Raji (cell line): ENCODE data around the gene DSP.

Experiments used
- POLR2A ChIP-seq: IDR thresholded peaks from 2 replicates; pipeline ENCODE4 v1.6.1; 2011; ENCODE audit warnings: low read depth, low read length, control low read depth; ENCODE audit not compliant: insufficient read depth

Gene DSP

GRCh38 chr6:7541175-7542064, at the start of gene DSP:
TSS of gene DSP (plus strand) at chr6:7541671. CDS start at chr6:7541916, 245 bp downstream.
- no peak for TF ChIP-seq POLR2A

- TF ChIP-seq POLR2A = no peak
Observed at GRCh38 chr6:7493866-7494265, 47.6 kb upstream of the DSP start.

GRCh38 chr6:7494638-7495037, 46.8 kb upstream of the DSP start:
- no peak for TF ChIP-seq POLR2A

- TF ChIP-seq POLR2A = no peak
Observed at GRCh38 chr6:7496266-7496875, 45.1 kb upstream of the DSP start.

- no peak for TF ChIP-seq POLR2A
Observed at GRCh38 chr6:7500752-7501282, 40.7 kb upstream of the DSP start.

- no peak for TF ChIP-seq POLR2A
Observed at GRCh38 chr6:7502743-7503142, 38.7 kb upstream of the DSP start.

- no peak for TF ChIP-seq POLR2A
Observed at GRCh38 chr6:7504041-7504440, 37.4 kb upstream of the DSP start.

- TF ChIP-seq POLR2A = no peak
Observed at GRCh38 chr6:7505189-7505699, 36.2 kb upstream of the DSP start.

GRCh38 chr6:7507600-7507999, 33.9 kb upstream of the DSP start:
- no peak for TF ChIP-seq POLR2A

- no peak for TF ChIP-seq POLR2A
Observed at GRCh38 chr6:7512320-7512719, 29.2 kb upstream of the DSP start.

- no peak for TF ChIP-seq POLR2A
Observed at GRCh38 chr6:7513529-7513928, 27.9 kb upstream of the DSP start.

GRCh38 chr6:7515363-7515762, 26.1 kb upstream of the DSP start:
- no peak for TF ChIP-seq POLR2A

- TF ChIP-seq POLR2A = no peak
Observed at GRCh38 chr6:7518877-7519276, 22.6 kb upstream of the DSP start.

- TF ChIP-seq POLR2A = no peak
Observed at GRCh38 chr6:7522873-7523272, 18.6 kb upstream of the DSP start.

GRCh38 chr6:7523922-7524321, 17.5 kb upstream of the DSP start:
- TF ChIP-seq POLR2A = no peak

GRCh38 chr6:7526755-7527154, 14.7 kb upstream of the DSP start:
- TF ChIP-seq POLR2A = no peak

- TF ChIP-seq POLR2A = no peak
Observed at GRCh38 chr6:7528565-7528964, 12.9 kb upstream of the DSP start.

GRCh38 chr6:7529141-7529540, 12.3 kb upstream of the DSP start:
- no peak for TF ChIP-seq POLR2A
